K562 (cell line): ENCODE measurements around the gene USP49. TPM values are rescaled to one million over a fixed set of nuclear protein-coding genes. Genes with fewer than 3 reads are reported as not detected.

ENCODE experiments used
- ADNP ChIP-seq: fragments of 200-800 bp; sonication (Bioruptor generic); IDR thresholded peaks from 2 replicates; pipeline ENCODE4 v1.6.1; 2016; ENCODE audit warnings: missing genetic modification characterization, missing compliant biosample characterization
- HEY1 ChIP-seq: fragments of 250-450 bp; sonication (Bioruptor Pico); IDR thresholded peaks from 2 replicates; pipeline ENCODE4 v1.5.0; 2020; ENCODE audit warnings: mild to moderate bottlenecking, moderate library complexity, borderline replicate concordance
- HMG20A ChIP-seq: fragments of 450-650 bp; formaldehyde crosslinking; conservative IDR thresholded peaks from 2 replicates; pipeline ENCODE4 v1.4.0; 2020; ENCODE audit warnings: mild to moderate bottlenecking, mixed read lengths
- KHSRP ChIP-seq: fragments of 450-650 bp; IDR thresholded peaks from 2 replicates; pipeline ENCODE4 v1.6.1; 2017
- KLF16 ChIP-seq: IDR thresholded peaks from 2 replicates; pipeline ENCODE4 v1.6.1; 2016; ENCODE audit warnings: antibody characterized with exemption
- NCOA4 ChIP-seq: fragments of 450-650 bp; IDR thresholded peaks from 2 replicates; pipeline ENCODE4 v1.6.1; 2018; ENCODE audit warnings: mild to moderate bottlenecking; ENCODE audit not compliant: partially characterized antibody
- RBM22 ChIP-seq: fragments of 200-400 bp; formaldehyde crosslinking; IDR thresholded peaks from 2 replicates; pipeline ENCODE4 v1.6.1; 2018; ENCODE audit warnings: low read length, low read depth; ENCODE audit not compliant: poor library complexity, severe bottlenecking
- SMARCE1 ChIP-seq: fragments of 450-650 bp; IDR thresholded peaks from 2 replicates; pipeline ENCODE4 v1.7.1; 2016; ENCODE audit warnings: mild to moderate bottlenecking
- SOX6 ChIP-seq: fragments of 450-650 bp; IDR thresholded peaks from 2 replicates; pipeline ENCODE4 v1.6.1; 2014; ENCODE audit warnings: mild to moderate bottlenecking
- SRSF3 ChIP-seq: fragments of 200-400 bp; formaldehyde crosslinking; IDR thresholded peaks from 2 replicates; pipeline ENCODE4 v1.6.1; 2016; ENCODE audit warnings: mild to moderate bottlenecking, low read length, moderate library complexity; ENCODE audit not compliant: insufficient read depth
- TARDBP ChIP-seq: fragments of 450-650 bp; IDR thresholded peaks from 2 replicates; pipeline ENCODE4 v1.6.1; 2016
- TCF7 ChIP-seq: sonication (generic); IDR thresholded peaks from 2 replicates; pipeline ENCODE4 v1.6.1; 2016; ENCODE audit warnings: antibody characterized with exemption, borderline replicate concordance
- TOE1 ChIP-seq, 2 experiments: fragments of 450-650 bp in 1 of 2; sonication (generic) in 1 of 2; formaldehyde crosslinking in 1 of 2; IDR thresholded peaks; 2 replicates each; pipeline versions ENCODE4 v1.7.1 to v1.8.0; 2016 to 2022; ENCODE audit warnings: borderline replicate concordance in 2 of 2, mild to moderate bottlenecking in 2 of 2, antibody characterized with exemption in 1 of 2, inconsistent platforms in 1 of 2, low read depth in 1 of 2, missing genetic modification reagents in 1 of 2, moderate library complexity in 1 of 2
- YBX1 ChIP-seq: fragments of 450-650 bp; IDR thresholded peaks from 2 replicates; pipeline ENCODE4 v1.7.1; 2016; ENCODE audit warnings: mild to moderate bottlenecking
- ZFP91 ChIP-seq: sonication (generic); formaldehyde crosslinking; IDR thresholded peaks from 2 replicates; pipeline ENCODE4 v1.8.0; 2022; ENCODE audit warnings: mild to moderate bottlenecking, missing genetic modification reagents
- ZKSCAN1 ChIP-seq: fragments of 150-350 bp; IDR thresholded peaks from 2 replicates; pipeline ENCODE4 v1.6.1; 2016; ENCODE audit warnings: low read depth, low read length
- ZNF165 ChIP-seq: fragments of 250-450 bp; sonication (Bioruptor Pico); IDR thresholded peaks from 2 replicates; pipeline ENCODE4 v1.4.0; 2020; ENCODE audit warnings: borderline replicate concordance
- ZNF324 ChIP-seq: fragments of 250-450 bp; sonication (Bioruptor Pico); IDR thresholded peaks from 2 replicates; pipeline ENCODE4 v1.4.0; 2020; ENCODE audit warnings: mild to moderate bottlenecking
- ZNF431 ChIP-seq: sonication (generic); formaldehyde crosslinking; IDR thresholded peaks from 2 replicates; pipeline ENCODE4 v1.8.0; 2022; ENCODE audit warnings: mild to moderate bottlenecking, missing genetic modification reagents
- ZNF644 ChIP-seq: fragments of 200-800 bp; sonication (Bioruptor generic); IDR thresholded peaks from 2 replicates; pipeline ENCODE4 v1.6.1; 2016; ENCODE audit warnings: low read depth, missing genetic modification characterization, missing compliant biosample characterization
- ZNF780A ChIP-seq: fragments of 250-450 bp; sonication (Bioruptor Pico); IDR thresholded peaks from 2 replicates; pipeline ENCODE4 v1.5.0; 2021; ENCODE audit warnings: mild to moderate bottlenecking
- polyA plus RNA-seq, 8 experiments: library from polyadenylated mRNA; depleted of rRNA in 4 of 8; stranded (reverse) in 5 of 8; unstranded in 3 of 8; fragments of >200 nt; fragmentation: Nextera tagmentation in 2 of 8; fragmentation: Illumina TruSeq in 1 of 8; extraction: Ambion mirVana in 2 of 8; extraction: Trizol in 1 of 8; gene quantifications; 2 replicates each; pipeline versions ENCODE4 v1.2.1 to v1.2.3, GENCODE V29; 2011 to 2014; ENCODE audit warnings: inconsistent platforms in 1 of 8, missing spikeins in 1 of 8
- total RNA-seq, 7 experiments: library from RNA; depleted of rRNA in 6 of 7; stranded (reverse); fragments of >200 nt in 6 of 7; fragmentation: Illumina TruSeq in 2 of 7; extraction: Trizol in 2 of 7; gene quantifications; 2 replicates each; pipeline versions ENCODE4 v1.2.1 to v1.2.3, GENCODE V29; 2011 to 2021; ENCODE audit warnings: low replicate concordance in 1 of 7
- TF ChIP-seq, protein P1 (sequence below), 2 experiments: fragments of 450-650 bp in 1 of 2; sonication (generic) in 1 of 2; formaldehyde crosslinking; conservative IDR thresholded peaks; 2 replicates each; pipeline versions ENCODE4 v1.4.0 to v1.8.1; 2020 to 2022; ENCODE audit warnings: mild to moderate bottlenecking in 1 of 2, missing genetic modification reagents in 1 of 2
- TF ChIP-seq, protein P2 (sequence below), 2 experiments: fragments of 200-800 bp in 1 of 2; sonication (Bioruptor generic) in 1 of 2; sonication (generic) in 1 of 2; formaldehyde crosslinking in 1 of 2; IDR thresholded peaks in 1 of 2; conservative IDR thresholded peaks in 1 of 2; 2 replicates each; pipeline versions ENCODE4 v1.5.0 to v1.6.1; 2016 to 2020; ENCODE audit warnings: missing compliant biosample characterization in 1 of 2, missing genetic modification characterization in 1 of 2, missing genetic modification reagents in 1 of 2
- TF ChIP-seq, protein P3 (sequence below): fragments of 250-450 bp; sonication (Bioruptor Pico); IDR thresholded peaks from 2 replicates; pipeline ENCODE4 v1.8.0; 2022; ENCODE audit warnings: moderate library complexity, mild to moderate bottlenecking, inconsistent platforms

Gene USP49
- total and polyA plus RNA-seq, 9 of the 15 experiments (the other 6 are each of a cell fraction or from before 2014, with no cell fraction given) = 1.0 to 9.9 (median 6.5) TPM

- TF ChIP-seq, protein P1, sequence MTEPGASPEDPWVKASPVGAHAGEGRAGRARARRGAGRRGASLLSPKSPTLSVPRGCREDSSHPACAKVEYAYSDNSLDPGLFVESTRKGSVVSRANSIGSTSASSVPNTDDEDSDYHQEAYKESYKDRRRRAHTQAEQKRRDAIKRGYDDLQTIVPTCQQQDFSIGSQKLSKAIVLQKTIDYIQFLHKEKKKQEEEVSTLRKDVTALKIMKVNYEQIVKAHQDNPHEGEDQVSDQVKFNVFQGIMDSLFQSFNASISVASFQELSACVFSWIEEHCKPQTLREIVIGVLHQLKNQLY (CRISPR knock-in tag; conservative IDR thresholded peaks at IDR 0.05) = no peak
- TF ChIP-seq ZKSCAN1 (no peak; the same call in 1 of the 2 replicates), SMARCE1 (peak; percentile 66; the same call in 1 of the 2 replicates), KLF16 (peak; percentile 80), ZNF644 (tag) (no peak), ZNF324 (CRISPR knock-in tag) (no peak), ZNF431 (CRISPR knock-in tag) (no peak), SRSF3 (no peak), TOE1 (IDR thresholded peaks at IDR 0.05; ENCODE audit: borderline replicate concordance) (peak; percentile 45; the same call in 1 of the 2 replicates), TOE1 (CRISPR knock-in tag; IDR thresholded peaks at IDR 0.05; ENCODE audit: borderline replicate concordance, low read depth) (no peak), ADNP (tag) (no peak), KHSRP (no peak), HEY1 (CRISPR knock-in tag) (no peak), TCF7 (no peak), NCOA4 (no peak), ZNF780A (CRISPR knock-in tag) (no peak), HMG20A (CRISPR knock-in tag) (0 out of 2 replicates have a peak, but pooled peaks have one; percentile 8), ZNF165 (CRISPR knock-in tag) (no peak), RBM22 (no peak), SOX6 (peak; percentile 80), YBX1 (no peak), ZFP91 (CRISPR knock-in tag) (no peak), TARDBP (no peak)
- TF ChIP-seq, protein P2, sequence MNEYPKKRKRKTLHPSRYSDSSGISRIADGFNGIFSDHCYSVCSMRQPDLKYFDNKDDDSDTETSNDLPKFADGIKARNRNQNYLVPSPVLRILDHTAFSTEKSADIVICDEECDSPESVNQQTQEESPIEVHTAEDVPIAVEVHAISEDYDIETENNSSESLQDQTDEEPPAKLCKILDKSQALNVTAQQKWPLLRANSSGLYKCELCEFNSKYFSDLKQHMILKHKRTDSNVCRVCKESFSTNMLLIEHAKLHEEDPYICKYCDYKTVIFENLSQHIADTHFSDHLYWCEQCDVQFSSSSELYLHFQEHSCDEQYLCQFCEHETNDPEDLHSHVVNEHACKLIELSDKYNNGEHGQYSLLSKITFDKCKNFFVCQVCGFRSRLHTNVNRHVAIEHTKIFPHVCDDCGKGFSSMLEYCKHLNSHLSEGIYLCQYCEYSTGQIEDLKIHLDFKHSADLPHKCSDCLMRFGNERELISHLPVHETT (CRISPR knock-in tag; conservative IDR thresholded peaks at IDR 0.05 in 1 of 2, IDR thresholded peaks at IDR 0.05 in 1 of 2) = peak in 1 of 2 experiments; percentile 63; a peak in 2 of 4 replicates
- TF ChIP-seq, protein P3, sequence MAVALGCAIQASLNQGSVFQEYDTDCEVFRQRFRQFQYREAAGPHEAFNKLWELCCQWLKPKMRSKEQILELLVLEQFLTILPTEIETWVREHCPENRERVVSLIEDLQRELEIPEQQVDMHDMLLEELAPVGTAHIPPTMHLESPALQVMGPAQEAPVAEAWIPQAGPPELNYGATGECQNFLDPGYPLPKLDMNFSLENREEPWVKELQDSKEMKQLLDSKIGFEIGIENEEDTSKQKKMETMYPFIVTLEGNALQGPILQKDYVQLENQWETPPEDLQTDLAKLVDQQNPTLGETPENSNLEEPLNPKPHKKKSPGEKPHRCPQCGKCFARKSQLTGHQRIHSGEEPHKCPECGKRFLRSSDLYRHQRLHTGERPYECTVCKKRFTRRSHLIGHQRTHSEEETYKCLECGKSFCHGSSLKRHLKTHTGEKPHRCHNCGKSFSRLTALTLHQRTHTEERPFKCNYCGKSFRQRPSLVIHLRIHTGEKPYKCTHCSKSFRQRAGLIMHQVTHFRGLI (CRISPR knock-in tag) = no peak
These were observed 44.1 kb upstream of the USP49 start (continued) for GRCh38 chr6:41939176-41939847.
